Smooth muscle cell (in vitro differentiated cells): Measurements from ENCODE around the gene MYL12B. TPM values are rescaled to one million over a fixed set of nuclear protein-coding genes. Genes with fewer than 3 reads are reported as not detected.
A peak's percentile ranks its signal among the peaks of the same experiment; 100 is the strongest.

Experiments
- DNase-seq: peaks from one replicate; lab custom pipeline; 2025; ENCODE audit not compliant: unreplicated experiment; lab: John Stamatoyannopoulos, UW
- H2AFZ ChIP-seq: fragments of 200-600 bp; sonication (generic); 2 replicates; pipeline ENCODE4 v1.6.0; 2016; ENCODE audit warnings: antibody characterized with exemption, low read depth, mild to moderate bottlenecking
- H3F3A ChIP-seq: fragments of 200-600 bp; sonication (generic); 2 replicates; pipeline ENCODE4 v1.6.0; 2017; ENCODE audit warnings: antibody characterized with exemption, low read depth
- H3K27ac ChIP-seq: fragments of 200-600 bp; sonication (generic); 2 replicates; pipeline ENCODE4 v1.5.1; 2016; ENCODE audit warnings: low read depth, mild to moderate bottlenecking
- H3K27me3 ChIP-seq: fragments of 200-600 bp; sonication (generic); 2 replicates; pipeline ENCODE4 v1.6.1; 2016; ENCODE audit warnings: low read depth, mild to moderate bottlenecking
- H3K36me3 ChIP-seq: fragments of 200-600 bp; sonication (generic); 2 replicates; pipeline ENCODE4 v1.5.1; 2016; ENCODE audit warnings: low read depth
- H3K4me1 ChIP-seq: fragments of 200-600 bp; sonication (generic); 2 replicates; pipeline ENCODE4 v1.5.1; 2016; ENCODE audit warnings: low read depth
- H3K4me2 ChIP-seq: fragments of 200-600 bp; sonication (generic); 2 replicates; pipeline ENCODE4 v1.6.0; 2016; ENCODE audit warnings: mild to moderate bottlenecking
- H3K4me3 ChIP-seq: fragments of 200-600 bp; sonication (generic); 2 replicates; pipeline ENCODE4 v1.5.1; 2016; ENCODE audit warnings: mild to moderate bottlenecking
- H3K79me2 ChIP-seq: fragments of 200-600 bp; sonication (generic); 2 replicates; pipeline ENCODE4 v1.6.0; 2016; ENCODE audit warnings: low read depth, mild to moderate bottlenecking
- H3K9ac ChIP-seq: fragments of 200-600 bp; sonication (generic); 2 replicates; pipeline ENCODE4 v1.6.0; 2016; ENCODE audit warnings: low read depth
- H3K9me3 ChIP-seq: fragments of 200-600 bp; sonication (generic); replicated peaks from 2 replicates; pipeline ENCODE4 v1.5.1; 2016; ENCODE audit warnings: low read depth
- H4K20me1 ChIP-seq: fragments of 200-600 bp; sonication (generic); 2 replicates; pipeline ENCODE4 v1.6.0; 2016; ENCODE audit warnings: low read depth
- CTCF ChIP-seq: fragments of 200-600 bp; sonication (generic); IDR thresholded peaks from 2 replicates; pipeline ENCODE4 v1.5.1; 2017; ENCODE audit warnings: borderline replicate concordance, mild to moderate bottlenecking, antibody characterized with exemption; ENCODE audit not compliant: insufficient read depth, poor library complexity, severe bottlenecking
- WGBS: methylation state at CpG from one replicate; pipeline ENCODE4 v1.1.7; 2016; ENCODE audit warnings: low lambda C conversion rate; 5-methylcytosine and 5-hydroxymethylcytosine counted together
- polyA plus RNA-seq: library from polyadenylated mRNA; unstranded; fragments of >200 nt; fragmentation: Nextera tagmentation; extraction: Ambion mirVana; gene quantifications from 2 replicates; pipeline ENCODE4 v1.2.1, GENCODE V29; 2016
- total RNA-seq: library from RNA; depleted of rRNA; stranded (reverse); fragments of >200 nt; gene quantifications from 2 replicates; pipeline ENCODE4 v1.2.3, GENCODE V29; 2014

Gene MYL12B
- total and polyA plus RNA-seq, 2 experiments from 2014 or later = 368 to 498 TPM

- Histone ChIP-seq H3F3A (no peaks in the 10 kb centered on the region), H3K4me3 (no peak overlapping the region), H4K20me1 (no peaks in the 10 kb centered on the region), H3K27me3 (no peaks in the 10 kb centered on the region), H3K9ac (no peak overlapping the region), H2AFZ (no peak overlapping the region), H3K79me2 (no peaks in the 10 kb centered on the region), H3K4me2 (no peak overlapping the region), H3K9me3 (no peaks in the 10 kb centered on the region), H3K36me3 (no peaks in the 10 kb centered on the region), H3K27ac (no peak overlapping the region), H3K4me1 (no peaks in the 10 kb centered on the region)
- no peak for TF ChIP-seq CTCF
- DNase-seq = no peak
- WGBS = 96% methylated on average over 4 of the region's 4 CpGs
These were observed 28.3 kb upstream of the MYL12B start for GRCh38 chr18:3233433-3234168.

- H3K9me3 ChIP-seq = no peaks in the 10 kb centered on the region
- no peak overlapping the region for H3K9ac ChIP-seq
- no peak for DNase-seq
- no peaks in the 10 kb centered on the region for H3K79me2 ChIP-seq
- no peaks in the 10 kb centered on the region for H4K20me1 ChIP-seq
- H2AFZ ChIP-seq = no peak overlapping the region
- H3K36me3 ChIP-seq = no peaks in the 10 kb centered on the region
- 80% methylated on average over 5 of the region's 5 CpGs for WGBS
- H3F3A ChIP-seq = no peaks in the 10 kb centered on the region
- H3K4me1 ChIP-seq = no peaks in the 10 kb centered on the region
- no peaks in the 10 kb centered on the region for H3K27me3 ChIP-seq
- no peak overlapping the region for H3K4me3 ChIP-seq
- TF ChIP-seq CTCF = no peak
- H3K4me2 ChIP-seq = no peak overlapping the region
- H3K27ac ChIP-seq = no peak overlapping the region
These were observed 27.5 kb upstream of the MYL12B start for GRCh38 chr18:3234457-3234856.

GRCh38 chr18:3235846-3236245, 26.1 kb upstream of the MYL12B start:
- WGBS = 94% methylated on average over 2 of the region's 2 CpGs
- H3K27ac ChIP-seq = no peak overlapping the region
- H3K9me3 ChIP-seq = no peaks in the 10 kb centered on the region
- no peaks in the 10 kb centered on the region for H3F3A ChIP-seq
- no peak overlapping the region for H3K9ac ChIP-seq
- no peak for DNase-seq
- H4K20me1 ChIP-seq = no peaks in the 10 kb centered on the region
- H3K27me3 ChIP-seq = no peaks in the 10 kb centered on the region
- H2AFZ ChIP-seq = no peak overlapping the region
- no peak overlapping the region for H3K4me2 ChIP-seq
- no peak overlapping the region for H3K4me3 ChIP-seq
- no peaks in the 10 kb centered on the region for H3K4me1 ChIP-seq
- no peak for TF ChIP-seq CTCF
- no peaks in the 10 kb centered on the region for H3K79me2 ChIP-seq
- H3K36me3 ChIP-seq = no peaks in the 10 kb centered on the region

- no peaks in the 10 kb centered on the region for H3F3A ChIP-seq
- H3K4me2 ChIP-seq = no peak overlapping the region
- no peak overlapping the region for H3K4me3 ChIP-seq
- no peak overlapping the region for H3K9ac ChIP-seq
- TF ChIP-seq CTCF = no peak
- H3K27me3 ChIP-seq = no peaks in the 10 kb centered on the region
- no peaks in the 10 kb centered on the region for H3K79me2 ChIP-seq
- H3K27ac ChIP-seq = peak overlapping the region; percentile 23
- H2AFZ ChIP-seq = no peak overlapping the region
- no peak for DNase-seq
- H4K20me1 ChIP-seq = no peaks in the 10 kb centered on the region
- 66% methylated on average over 4 of the region's 4 CpGs for WGBS
- H3K9me3 ChIP-seq = no peaks in the 10 kb centered on the region
- no peaks in the 10 kb centered on the region for H3K4me1 ChIP-seq
- no peaks in the 10 kb centered on the region for H3K36me3 ChIP-seq
These were observed 25.5 kb upstream of the MYL12B start for GRCh38 chr18:3236470-3236869.
